NCI-H1694 treated with DMSO at 0.1 percent for 48 hours (cell line): ENCODE data around the gene FLYWCH2.

Source experiments
- DNase-seq: peaks from one replicate; lab custom pipeline; 2025; lab: John Stamatoyannopoulos, UW

Gene FLYWCH2

GRCh38 chr16:2882650-2883457 lies at the start of gene FLYWCH2:
Gene FLYWCH2, plus strand, starts transcription at chr16:2883215. Its CDS starts 13,235 bp downstream, at chr16:2896450.
- DNase-seq, result peak; percentile 95

GRCh38 chr16:2833776-2834175 lies 49.2 kb upstream of the FLYWCH2 start:
- DNase-seq, result no peak

GRCh38 chr16:2834968-2835367 lies 48.0 kb upstream of the FLYWCH2 start:
- DNase-seq, result no peak

DNA sequence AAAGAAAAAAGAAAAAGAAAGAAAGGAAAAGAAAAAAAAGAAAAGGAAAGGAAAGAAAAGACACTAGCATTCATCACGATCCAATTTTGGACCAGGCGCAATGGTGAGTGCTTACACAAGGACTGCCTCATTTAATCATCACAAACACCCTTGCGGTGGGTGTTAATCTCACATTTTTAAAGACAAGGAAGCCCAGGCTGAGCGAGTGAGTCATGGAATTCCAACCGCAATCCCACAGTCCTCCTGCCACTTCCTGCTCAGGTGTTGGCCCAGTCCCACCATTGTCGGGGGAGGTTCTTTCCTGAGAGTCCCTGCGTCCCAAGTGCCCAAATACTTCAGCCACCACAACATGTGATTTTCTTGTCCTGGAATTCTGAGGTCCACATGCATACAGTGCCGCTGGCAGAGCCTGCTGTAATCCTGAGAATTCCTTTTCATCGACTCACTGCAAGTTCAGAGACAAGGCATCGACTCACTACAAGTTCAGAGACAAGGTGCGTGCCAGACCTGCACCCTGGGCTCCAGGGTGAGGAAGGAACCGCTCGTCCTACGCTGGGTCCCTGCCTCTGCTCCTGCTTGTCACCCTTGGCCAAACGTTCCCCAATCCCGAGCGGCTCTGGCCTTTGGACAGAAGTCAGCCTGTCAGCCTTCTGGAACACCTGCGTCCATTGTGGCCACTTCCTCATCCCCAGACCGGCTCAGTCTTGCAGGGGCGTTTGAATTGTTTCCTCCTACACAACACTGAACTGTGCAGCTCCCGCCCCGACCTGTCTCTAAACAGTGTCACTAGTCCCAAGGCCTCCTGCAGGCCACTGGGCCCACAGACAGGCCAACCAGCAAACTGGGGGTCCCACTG lies 47.1 kb upstream of the FLYWCH2 start:
- no peak for DNase-seq

GRCh38 chr16:2836646-2837508 lies 46.1 kb upstream of the FLYWCH2 start:
- DNase-seq, result no peak

GRCh38 chr16:2838928-2839327 lies 44.1 kb upstream of the FLYWCH2 start:
- DNase-seq, result peak; percentile 30

DNA sequence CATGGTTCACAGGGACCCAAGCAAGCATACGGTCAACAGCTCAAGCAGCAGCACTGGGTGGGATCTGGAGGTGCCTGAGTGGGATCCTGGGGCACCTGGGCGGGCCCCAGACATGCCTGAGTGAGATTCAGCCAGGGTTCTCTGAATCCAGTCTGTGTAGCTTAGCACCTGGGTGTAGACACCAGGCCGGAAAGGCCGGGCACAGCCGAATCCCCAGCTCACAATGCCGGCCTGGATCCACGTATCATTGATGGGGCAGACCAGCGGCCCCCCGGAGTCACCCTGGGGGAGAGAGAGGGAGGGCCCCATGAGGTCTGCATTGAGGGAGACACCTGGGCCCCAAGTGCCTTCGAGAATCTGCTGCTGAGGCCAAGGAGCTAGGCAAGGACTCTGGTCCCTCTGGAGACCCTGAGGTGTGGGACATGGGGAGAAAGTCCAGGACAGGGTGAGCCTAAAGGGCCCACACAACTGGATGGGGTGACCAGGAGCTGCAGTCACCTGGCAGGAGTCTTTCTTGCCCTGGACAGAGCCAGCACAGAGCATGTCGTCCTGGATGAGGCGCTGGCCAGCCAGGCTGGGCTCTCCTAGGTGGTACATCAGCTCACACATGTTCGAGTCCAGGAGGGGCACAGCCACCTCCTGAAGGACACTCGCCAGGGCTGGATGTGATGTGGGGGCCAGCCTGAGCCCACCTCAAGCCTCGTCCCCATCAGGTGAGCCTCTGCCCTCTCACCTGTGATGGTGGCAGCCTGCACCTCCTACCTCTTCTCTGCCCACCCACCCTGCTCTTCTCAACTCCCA lies 43.2 kb upstream of the FLYWCH2 start:
- no peak for DNase-seq

GRCh38 chr16:2840914-2841313 lies 42.1 kb upstream of the FLYWCH2 start:
- no peak for DNase-seq

GRCh38 chr16:2841606-2842339 lies 41.2 kb upstream of the FLYWCH2 start:
- no peak for DNase-seq

- peak; percentile 40 for DNase-seq
These were observed 40.5 kb upstream of the FLYWCH2 start for GRCh38 chr16:2842340-2843000.

GRCh38 chr16:2843526-2843925 lies 39.5 kb upstream of the FLYWCH2 start:
- no peak for DNase-seq

DNA sequence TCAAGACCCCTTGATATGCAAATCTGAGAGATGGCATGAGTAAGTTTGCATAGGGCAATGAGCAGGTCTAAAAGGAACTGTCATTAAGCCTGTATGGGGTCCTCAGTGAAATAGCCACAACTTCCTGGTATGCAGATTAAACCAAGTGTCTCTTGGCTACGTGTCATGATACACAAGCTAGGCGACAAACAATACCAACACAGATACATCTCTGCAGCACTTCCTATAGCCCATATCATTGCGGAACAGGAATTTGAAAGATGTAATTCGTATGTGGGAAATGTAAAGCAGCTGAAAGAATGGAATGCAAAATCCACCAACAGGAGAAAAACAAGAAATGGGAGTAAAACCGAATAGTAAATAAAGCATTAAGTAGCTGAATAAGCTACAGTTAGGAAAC lies 37.9 kb upstream of the FLYWCH2 start:
- DNase-seq, result no peak

DNA sequence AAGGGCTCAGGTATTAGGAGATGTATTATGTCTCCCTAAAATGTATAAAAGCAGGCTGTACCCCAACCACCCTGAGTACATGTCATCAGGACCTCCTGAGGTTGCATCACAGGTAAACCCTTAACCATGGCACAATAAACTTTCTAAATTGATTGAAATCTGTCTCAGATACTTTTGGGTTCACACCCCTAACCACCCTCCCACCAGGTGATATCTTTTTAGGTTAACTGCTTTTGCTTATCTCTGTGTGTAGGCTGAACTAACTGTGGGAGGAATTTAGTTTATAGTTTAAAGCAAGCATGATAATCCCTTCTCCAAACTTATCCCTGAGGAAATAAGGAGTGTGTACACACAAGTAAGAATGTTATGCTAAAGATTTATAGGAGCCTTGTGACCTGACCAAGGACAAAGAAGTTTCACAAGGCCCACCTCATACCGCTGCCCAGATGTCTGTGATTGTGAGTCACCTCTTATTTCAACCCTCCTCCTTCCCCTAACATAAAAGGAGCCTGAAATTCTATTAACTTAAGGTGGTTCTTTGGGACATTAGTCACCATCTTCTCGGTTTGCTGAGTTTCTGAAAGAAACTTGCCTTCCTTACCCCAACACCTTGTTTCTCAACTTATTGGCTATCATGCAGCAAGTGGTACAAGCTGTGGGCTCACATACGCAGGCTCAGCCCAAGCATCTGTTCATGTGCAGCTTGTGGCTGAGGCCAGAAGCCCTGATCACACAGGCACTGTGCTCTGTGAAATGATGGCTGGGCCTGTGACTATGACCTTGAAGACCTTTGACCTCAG lies 36.3 kb upstream of the FLYWCH2 start:
- no peak for DNase-seq

DNA sequence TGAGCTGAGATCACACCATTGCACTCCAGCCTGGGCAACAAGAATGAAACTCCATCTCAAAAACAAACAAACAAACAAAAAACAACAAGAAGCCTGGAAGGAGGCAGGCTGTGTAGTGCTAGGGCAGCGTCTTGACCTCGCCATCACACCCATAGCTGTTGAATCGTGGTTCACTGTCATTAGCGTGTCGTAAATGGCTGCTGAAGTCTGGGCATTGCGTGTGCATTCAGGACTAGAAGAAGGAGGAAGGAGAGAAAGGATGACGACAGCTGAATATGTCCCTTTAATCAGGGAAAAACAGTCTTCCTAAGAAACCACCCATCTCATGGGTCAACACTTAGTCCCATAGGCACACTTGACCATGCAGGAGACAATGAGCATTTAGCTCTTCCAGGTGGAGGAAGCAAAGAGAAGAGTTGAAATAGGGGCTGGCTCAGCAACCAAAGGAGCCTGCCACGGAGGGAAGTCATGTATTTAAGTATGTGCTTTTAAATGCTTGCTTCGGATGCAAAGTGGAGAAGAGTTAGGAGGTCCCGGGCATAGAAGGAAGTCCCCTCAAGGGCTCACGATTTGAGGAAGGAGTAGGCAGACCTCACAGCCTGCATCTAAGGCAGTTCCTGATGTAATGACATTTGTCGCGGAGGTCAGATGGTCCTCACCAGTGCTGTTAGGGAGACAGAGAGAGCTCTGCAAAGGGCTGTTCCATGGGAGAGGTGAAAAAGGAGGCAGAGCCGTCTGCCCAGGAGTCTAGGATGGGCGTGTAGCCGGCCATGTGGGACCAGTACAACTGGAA lies 33.9 kb upstream of the FLYWCH2 start:
- no peak for DNase-seq

- DNase-seq, result no peak
These were observed 30.8 kb upstream of the FLYWCH2 start for GRCh38 chr16:2852003-2852730.

DNA sequence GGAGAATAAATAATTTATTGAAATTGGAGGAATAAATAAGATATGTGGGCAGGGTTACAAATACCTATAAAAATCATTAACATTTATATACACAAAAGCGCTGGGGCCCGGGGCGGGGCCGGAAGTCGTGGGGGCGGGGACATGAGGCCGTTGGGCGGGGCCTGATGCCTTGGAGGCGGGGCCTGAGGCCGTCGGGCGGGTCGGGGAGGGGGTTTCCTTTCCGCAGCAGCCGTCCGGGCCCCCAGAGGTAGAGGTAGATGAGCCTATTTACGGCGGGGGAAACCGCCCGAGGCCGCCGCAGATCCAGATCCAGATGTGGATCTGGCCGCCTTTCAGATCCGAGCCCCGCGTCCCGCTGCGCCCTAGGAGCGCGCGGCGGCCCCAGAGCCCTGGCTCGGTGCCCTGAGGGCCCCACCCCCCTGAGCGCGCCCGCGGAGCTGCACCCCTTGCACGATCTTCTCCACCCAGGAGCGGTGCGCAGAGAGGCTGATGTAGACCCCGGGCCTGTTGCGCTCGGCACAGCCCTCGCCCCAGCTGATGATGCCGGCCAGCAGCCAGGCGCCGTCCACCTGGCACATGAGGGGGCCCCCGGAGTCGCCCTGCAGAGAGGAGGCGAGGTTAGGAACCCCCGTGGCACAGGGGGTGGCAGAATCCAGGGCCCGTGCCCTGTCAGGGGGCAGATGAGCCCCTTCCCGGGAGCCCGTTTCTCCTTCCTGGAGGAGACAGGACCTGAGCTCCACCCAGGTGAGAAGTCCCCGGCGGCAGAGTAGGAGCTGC lies 30.1 kb upstream of the FLYWCH2 start:
- no peak for DNase-seq

DNA sequence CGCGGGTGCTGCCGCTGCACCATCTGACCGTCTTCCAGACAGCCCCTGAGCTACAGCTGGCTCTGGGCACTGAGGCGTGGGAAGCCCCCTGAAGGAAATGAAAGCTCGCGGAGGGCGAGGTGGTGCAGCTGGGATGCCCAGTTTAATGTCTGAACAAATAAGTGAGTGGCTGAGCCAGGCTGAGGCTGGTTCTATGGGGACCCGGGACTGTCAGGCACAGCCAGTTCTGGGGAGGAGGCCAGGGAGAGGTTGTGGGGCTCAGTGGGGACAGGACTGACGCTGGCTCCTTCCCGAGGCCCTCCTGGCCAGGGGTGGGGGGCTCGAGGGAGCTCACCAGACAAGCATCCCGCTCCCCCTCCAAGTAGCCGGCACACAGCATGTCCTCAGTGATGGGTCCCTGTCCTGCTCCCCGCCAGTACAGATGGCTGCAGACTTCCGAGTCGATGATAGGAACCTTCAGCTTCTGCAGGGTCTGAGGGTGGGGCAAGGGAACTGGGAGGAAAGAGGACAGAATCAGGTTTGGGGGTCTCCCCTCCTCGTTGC lies 29.4 kb upstream of the FLYWCH2 start:
- DNase-seq, result no peak
